PC-3 (cell line): Measurements from ENCODE around the gene EMILIN1.

Source experiments
- EZH2 ChIP-seq: fragments of 300-600 bp; sonication (generic); IDR thresholded peaks from one replicate; pipeline ENCODE4 v1.6.1; 2017; ENCODE audit warnings: antibody characterized with exemption, mild to moderate bottlenecking, low read length; ENCODE audit not compliant: unreplicated experiment
- EZH2phosphoT487 ChIP-seq: fragments of 300-600 bp; sonication (generic); IDR thresholded peaks from 2 replicates; pipeline ENCODE4 v1.6.1; 2018; ENCODE audit warnings: mild to moderate bottlenecking, antibody characterized with exemption, low read length, borderline replicate concordance
- TF ChIP-seq, protein P1 (sequence below): fragments of 300-600 bp; sonication (generic); conservative IDR thresholded peaks from 2 replicates; pipeline ENCODE4 v1.5.1; 2017; ENCODE audit warnings: antibody characterized with exemption, low read depth, mild to moderate bottlenecking, low read length

- TF ChIP-seq, protein P1, sequence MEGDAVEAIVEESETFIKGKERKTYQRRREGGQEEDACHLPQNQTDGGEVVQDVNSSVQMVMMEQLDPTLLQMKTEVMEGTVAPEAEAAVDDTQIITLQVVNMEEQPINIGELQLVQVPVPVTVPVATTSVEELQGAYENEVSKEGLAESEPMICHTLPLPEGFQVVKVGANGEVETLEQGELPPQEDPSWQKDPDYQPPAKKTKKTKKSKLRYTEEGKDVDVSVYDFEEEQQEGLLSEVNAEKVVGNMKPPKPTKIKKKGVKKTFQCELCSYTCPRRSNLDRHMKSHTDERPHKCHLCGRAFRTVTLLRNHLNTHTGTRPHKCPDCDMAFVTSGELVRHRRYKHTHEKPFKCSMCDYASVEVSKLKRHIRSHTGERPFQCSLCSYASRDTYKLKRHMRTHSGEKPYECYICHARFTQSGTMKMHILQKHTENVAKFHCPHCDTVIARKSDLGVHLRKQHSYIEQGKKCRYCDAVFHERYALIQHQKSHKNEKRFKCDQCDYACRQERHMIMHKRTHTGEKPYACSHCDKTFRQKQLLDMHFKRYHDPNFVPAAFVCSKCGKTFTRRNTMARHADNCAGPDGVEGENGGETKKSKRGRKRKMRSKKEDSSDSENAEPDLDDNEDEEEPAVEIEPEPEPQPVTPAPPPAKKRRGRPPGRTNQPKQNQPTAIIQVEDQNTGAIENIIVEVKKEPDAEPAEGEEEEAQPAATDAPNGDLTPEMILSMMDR = no peak
- TF ChIP-seq EZH2 (no peak), EZH2phosphoT487 (no peak)
These were observed 45.7 kb upstream of the EMILIN1 start, which contains the start of gene TMEM214 for GRCh38 chr2:27032495-27033252.
